Gastrocnemius medialis (tissue), 4 donors: ENCODE data around the gene COX20. TPM values are rescaled to one million over a fixed set of nuclear protein-coding genes. Genes with fewer than 3 reads are reported as not detected.

Experiments
- ATAC-seq, 2 donors: fragments of 150-250 bp; one replicate each; pipeline ENCODE4 v1.9.1; 2016
- DNase-seq, 2 donors: peaks; one replicate each; pipeline ENCODE4 v3.0.0-alpha.2; 2019
- H3K27ac ChIP-seq, 4 donors: fragments of 200-600 bp; sonication (generic); 1 replicate in 1 of 4; 2 replicates in 3 of 4; pipeline ENCODE4 v1.5.1; 2016 to 2018; ENCODE audit warnings: mild to moderate bottlenecking in 2 of 4, moderate library complexity in 1 of 4
- H3K27me3 ChIP-seq, 3 donors: fragments of 200-600 bp; sonication (generic) in 2 of 3; 1 replicate in 1 of 3; 2 replicates in 2 of 3; pipeline versions ENCODE4 v1.5.1 to v1.6.0; 2016 to 2019; ENCODE audit warnings: mild to moderate bottlenecking in 1 of 3, moderate library complexity in 1 of 3
- H3K36me3 ChIP-seq, 2 donors: fragments of 200-600 bp; sonication (generic) in 1 of 2; one replicate each; pipeline ENCODE4 v1.5.1; 2017 to 2018
- H3K4me1 ChIP-seq, 2 donors: fragments of 200-600 bp; sonication (generic) in 1 of 2; one replicate each; pipeline ENCODE4 v1.5.1; 2016 to 2017; ENCODE audit warnings: mild to moderate bottlenecking in 2 of 2
- H3K4me3 ChIP-seq, 4 donors: fragments of 200-600 bp; sonication (generic) in 3 of 4; 1 replicate in 1 of 4; 2 replicates in 3 of 4; pipeline ENCODE4 v1.5.1; 2016 to 2019; ENCODE audit warnings: mild to moderate bottlenecking in 2 of 4
- H3K9me3 ChIP-seq, 3 donors: fragments of 200-600 bp; sonication (generic) in 2 of 3; 1 replicate in 1 of 3; 2 replicates in 2 of 3; pipeline ENCODE4 v1.5.1; 2016 to 2019
- CTCF ChIP-seq, 5 experiments: fragments of 450-650 bp in 3 of 5; fragments of 200-600 bp in 2 of 5; sonication (generic) in 2 of 5; IDR thresholded peaks in 4 of 5; conservative IDR thresholded peaks in 1 of 5; 1 replicate in 4 of 5; 2 replicates in 1 of 5; pipeline ENCODE4 v1.5.1; 2016 to 2019; ENCODE audit warnings: antibody characterized with exemption in 5 of 5, mild to moderate bottlenecking in 3 of 5, moderate library complexity in 3 of 5
- POLR2A ChIP-seq, 2 donors: fragments of 450-650 bp; IDR thresholded peaks; one replicate each; pipeline ENCODE4 v1.6.1; 2017; ENCODE audit warnings: antibody characterized with exemption in 2 of 2, mild to moderate bottlenecking in 2 of 2, moderate library complexity in 2 of 2
- in situ Hi-C, 4 donors: fragments of 200-750 bp; cut with MboI; loops; one replicate each; pipeline versions ENCODE4 v1.15.0 to v1.8.0; 2017; ENCODE audit warnings: low sequenced_read_pairs in 4 of 4
- intact Hi-C: fragments of 100-400 bp; cut with DNase I; formaldehyde crosslinking; loops from one replicate; pipeline ENCODE4 v1.15.1; 2023; ENCODE audit warnings: low total_unique reads
- total RNA-seq, 4 donors: library from RNA; depleted of rRNA; stranded (reverse); fragments of >200 nt; gene quantifications; one replicate each; pipeline versions ENCODE4 v1.1.0 to v1.2.3, GENCODE V29; 2016

Gene COX20
- total RNA-seq, 4 donors from 2014 or later = 22.7 to 72.0 (median 35.4) TPM

- Histone ChIP-seq H3K27ac (peak overlapping the region; percentile 93 to 100 (median 96)), H3K9me3 (no peaks in the 10 kb centered on the region), H3K4me1 (peaks cover 62 to 63% of the 10 kb centered on the region in 2 donors), H3K4me3 (peak overlapping the region; percentile 80 to 83 (median 82)), H3K36me3 (peaks cover 0 to 42% of the 10 kb centered on the region in 2 donors), H3K27me3 (no peaks in the 10 kb centered on the region)
- DNase-seq (no peak), ATAC-seq (no peak)
- in situ Hi-C loops = loop anchor here (10.0 to 25.0 kb wide), 4 partner anchors 101 to 1599 kb away; partner anchors contain the start of genes CEP170 (in 1 of the 4) and SDCCAG8 (in 1 of the 4)
- TF ChIP-seq POLR2A (IDR thresholded peaks at IDR 0.05) (no peak), CTCF (IDR thresholded peaks at IDR 0.05 in 4 of 5, conservative IDR thresholded peaks at IDR 0.05 in 1 of 5) (no peak)
- intact Hi-C loops = loop anchor here (10.0 kb wide), 1 partner anchor 1607 kb away; the partner anchor contains the start of genes CEP170 and SDCCAG8
Measured at GRCh38 chr1:244861683-244862082, 26.2 kb downstream of the COX20 start.

- no peaks in the 10 kb centered on the region for H3K9me3 ChIP-seq
- H3K4me3 ChIP-seq = peak overlapping the region; percentile 80 to 83 (median 82)
- no peak for TF ChIP-seq CTCF (IDR thresholded peaks at IDR 0.05 in 4 of 5, conservative IDR thresholded peaks at IDR 0.05 in 1 of 5)
- no peak for TF ChIP-seq POLR2A (IDR thresholded peaks at IDR 0.05)
- intact Hi-C loops = loop anchor here (10.0 kb wide), 1 partner anchor 1608 kb away; the partner anchor contains the start of genes CEP170 and SDCCAG8
- ATAC-seq (no peak), DNase-seq (no peak)
- peaks cover 0 to 36% of the 10 kb centered on the region in 2 donors for H3K36me3 ChIP-seq
- H3K27me3 ChIP-seq = no peaks in the 10 kb centered on the region
- in situ Hi-C loops = loop anchor here (10.0 to 25.0 kb wide), 4 partner anchors 100 to 1600 kb away; partner anchors contain the start of genes CEP170 (in 1 of the 4) and SDCCAG8 (in 1 of the 4)
- peak overlapping the region; percentile 93 to 100 (median 96) for H3K27ac ChIP-seq
- peaks cover 63 to 65% of the 10 kb centered on the region in 2 donors for H3K4me1 ChIP-seq
Measured at GRCh38 chr1:244862354-244862698, 26.9 kb downstream of the COX20 start.

- peaks cover 0 to 30% of the 10 kb centered on the region in 2 donors for H3K36me3 ChIP-seq
- peak; percentile 95 to 98 for DNase-seq
- H3K4me1 ChIP-seq = peaks cover 58 to 59% of the 10 kb centered on the region in 2 donors
- TF ChIP-seq CTCF (IDR thresholded peaks at IDR 0.05 in 4 of 5, conservative IDR thresholded peaks at IDR 0.05 in 1 of 5) = no peak
- TF ChIP-seq POLR2A (IDR thresholded peaks at IDR 0.05) = peak; percentile 77 to 80
- peak; percentile 65 to 67 for ATAC-seq
- H3K9me3 ChIP-seq = no peaks in the 10 kb centered on the region
- intact Hi-C loops = loop anchor here (1.0 to 10.0 kb wide), 3 partner anchors 28 to 1608 kb away; partner anchors contain the start of genes CEP170, COX20 and SDCCAG8
- H3K27ac ChIP-seq = peak overlapping the region; percentile 93 to 100 (median 100)
- in situ Hi-C loops = loop anchor here (10.0 to 25.0 kb wide), 4 partner anchors 99 to 1601 kb away; partner anchors contain the start of genes CEP170 (in 1 of the 4) and SDCCAG8 (in 1 of the 4)
- H3K4me3 ChIP-seq = peak overlapping the region; percentile 82 to 92 (median 86)
- no peaks in the 10 kb centered on the region for H3K27me3 ChIP-seq
Measured at GRCh38 chr1:244862699-244863490, 27.4 kb downstream of the COX20 start.

GRCh38 chr1:244863491-244864252 is 28.2 kb downstream of the COX20 start:
- H3K4me1 ChIP-seq = peaks cover 50 to 51% of the 10 kb centered on the region in 2 donors
- in situ Hi-C loops = loop anchor here (10.0 to 25.0 kb wide), 4 partner anchors 99 to 1601 kb away; partner anchors contain the start of genes CEP170 (in 1 of the 4) and SDCCAG8 (in 1 of the 4)
- ATAC-seq = peak; percentile 5 to 8

More at GRCh38 chr1:244863491-244864252, 28.2 kb downstream of the COX20 start:
- intact Hi-C loops = loop anchor here (1.0 to 10.0 kb wide), 8 partner anchors 28 to 1609 kb away; partner anchors contain the start of genes CEP170, COX20, DESI2 and SDCCAG8
- DNase-seq = peak; percentile 23 to 37
- Histone ChIP-seq H3K4me3 (peak overlapping the region; percentile 82 to 92 (median 86)), H3K36me3 (peaks cover 0 to 22% of the 10 kb centered on the region in 2 donors), H3K9me3 (no peaks in the 10 kb centered on the region), H3K27me3 (no peaks in the 10 kb centered on the region), H3K27ac (peak overlapping the region; percentile 93 to 100 (median 100))
- TF ChIP-seq POLR2A (IDR thresholded peaks at IDR 0.05) (peak in 1 of 2 donors; percentile 36), CTCF (IDR thresholded peaks at IDR 0.05 in 4 of 5, conservative IDR thresholded peaks at IDR 0.05 in 1 of 5) (no peak)
